Keratinocyte (primary cell): ENCODE measurements around the gene ARHGAP22. TPM values are rescaled to one million over a fixed set of nuclear protein-coding genes. Genes with fewer than 3 reads are reported as not detected.

Experiments
- DNase-seq: peaks from one replicate; pipeline ENCODE4 v3.0.0-alpha.2; 2011; ENCODE audit warnings: low read depth, missing footprints, low spot score
- FAIRE-seq: peaks from 2 replicates; lab custom pipeline; 2011; peaks lifted over from hg19 to GRCh38; lab: Jason Lieb, UNC
- H2AFZ ChIP-seq: 2 replicates; pipeline ENCODE4 v1.6.0; 2012; ENCODE audit warnings: low read length, control low read depth, inconsistent platforms; ENCODE audit not compliant: control insufficient read depth
- H3K27ac ChIP-seq: 2 replicates; pipeline ENCODE4 v1.5.1; 2011; ENCODE audit warnings: low read length; ENCODE audit not compliant: control insufficient read depth, insufficient read depth
- H3K27me3 ChIP-seq: 3 replicates; pipeline ENCODE4 v1.6.0; 2011; ENCODE audit warnings: low read length; ENCODE audit not compliant: control insufficient read depth, insufficient read depth; ENCODE audit errors: extremely low read depth
- H3K36me3 ChIP-seq, 2 experiments: 2 replicates in 1 of 2; 3 replicates in 1 of 2; pipeline ENCODE4 v1.5.1; 2011; ENCODE audit warnings: low read length in 2 of 2, mild to moderate bottlenecking in 1 of 2; ENCODE audit not compliant: control insufficient read depth in 2 of 2, insufficient read depth in 2 of 2; ENCODE audit errors: extremely low read depth in 1 of 2
- H3K4me1 ChIP-seq: 3 replicates; pipeline ENCODE4 v1.5.1; 2011; ENCODE audit warnings: low read length; ENCODE audit not compliant: control insufficient read depth, insufficient read depth; ENCODE audit errors: extremely low read depth
- H3K4me2 ChIP-seq: 3 replicates; pipeline ENCODE4 v1.6.0; 2011; ENCODE audit warnings: low read depth, low read length; ENCODE audit not compliant: control insufficient read depth, insufficient read depth; ENCODE audit errors: extremely low read depth
- H3K4me3 ChIP-seq, 3 experiments: fragments of 200-600 bp in 1 of 3; sonication (generic) in 1 of 3; 2 replicates in 2 of 3; 3 replicates in 1 of 3; pipeline ENCODE4 v1.5.1; 2011 to 2016; ENCODE audit warnings: low read length in 3 of 3, mild to moderate bottlenecking in 3 of 3, control low read depth in 2 of 3, inconsistent platforms in 1 of 3, low read depth in 1 of 3, mixed read lengths in 1 of 3, mixed run types in 1 of 3, moderate library complexity in 1 of 3; ENCODE audit not compliant: control insufficient read depth in 2 of 3, insufficient read depth in 2 of 3; ENCODE audit errors: extremely low read depth in 1 of 3
- H3K79me2 ChIP-seq: 2 replicates; pipeline ENCODE4 v1.6.0; 2012; ENCODE audit warnings: low read length; ENCODE audit not compliant: control insufficient read depth, insufficient read depth
- H3K9ac ChIP-seq: 3 replicates; pipeline ENCODE4 v1.6.0; 2011; ENCODE audit warnings: low read length; ENCODE audit not compliant: control insufficient read depth, insufficient read depth; ENCODE audit errors: extremely low read depth
- H3K9me1 ChIP-seq: 3 replicates; pipeline ENCODE4 v1.6.0; 2011; ENCODE audit warnings: low read length; ENCODE audit not compliant: control insufficient read depth, insufficient read depth; ENCODE audit errors: extremely low read depth
- H3K9me3 ChIP-seq: 2 replicates; pipeline ENCODE4 v1.5.1; 2012; ENCODE audit warnings: low read depth, low read length; ENCODE audit not compliant: control insufficient read depth
- H4K20me1 ChIP-seq: 3 replicates; pipeline ENCODE4 v1.6.0; 2011; ENCODE audit warnings: low read length; ENCODE audit not compliant: control insufficient read depth, insufficient read depth; ENCODE audit errors: extremely low read depth
- CTCF ChIP-seq, 3 experiments: IDR thresholded peaks in 1 of 3; conservative IDR thresholded peaks in 1 of 3; optimal IDR thresholded peaks in 1 of 3; 2 replicates in 2 of 3; 3 replicates in 1 of 3; pipeline versions ENCODE3 to v1.5.1; 2011; ENCODE audit warnings: low read length in 3 of 3, mild to moderate bottlenecking in 3 of 3, moderate library complexity in 2 of 3, control low read depth in 1 of 3, inconsistent platforms in 1 of 3; ENCODE audit not compliant: insufficient read depth in 2 of 3; ENCODE audit errors: extremely low read depth in 1 of 3
- EZH2 ChIP-seq: IDR thresholded peaks from one replicate; pipeline ENCODE4 v1.6.1; 2012; ENCODE audit warnings: inconsistent platforms, mild to moderate bottlenecking, low read length, moderate library complexity
- dilution Hi-C: fragments of 300-500 bp; cut with MboI; formaldehyde crosslinking; loops from one replicate; pipeline ENCODE4 v1.7.0; 2020; ENCODE audit warnings: low sequenced_read_pairs; ENCODE audit not compliant: extremely low pct_ligation_motif_present
- polyA plus RNA-seq, 5 experiments: library from polyadenylated mRNA; depleted of rRNA in 3 of 5; stranded (reverse) in 3 of 5; stranded (forward) in 1 of 5; unstranded in 1 of 5; fragments of >200 nt; gene quantifications; 1 replicate in 1 of 5; 2 replicates in 3 of 5; 3 replicates in 1 of 5; pipeline versions ENCODE4 v1.2.1 to v1.2.3, GENCODE V29; 2011 to 2012; ENCODE audit warnings: missing spikeins in 2 of 5, low read depth in 1 of 5, low replicate concordance in 1 of 5

Gene ARHGAP22
- polyA plus RNA-seq, 1 donor (not counting 4 experiments of a cell fraction or from before 2014, with no cell fraction given) = 4.9 TPM

- Histone ChIP-seq H3K4me3 (no peak overlapping the region), H2AFZ (no peak overlapping the region), H3K27ac (no peak overlapping the region), H3K9me3 (no peaks in the 10 kb centered on the region), H3K36me3 (no peaks in the 10 kb centered on the region), H3K79me2 (no peaks in the 10 kb centered on the region), H3K4me2 (no peak overlapping the region), H3K4me1 (peaks cover 3% of the 10 kb centered on the region), H4K20me1 (no peaks in the 10 kb centered on the region), H3K9me1 (no peaks in the 10 kb centered on the region), H3K9ac (no peak overlapping the region), H3K27me3 (peaks cover under 1% of the 10 kb centered on the region)
- no peak for FAIRE-seq
- no peak for DNase-seq
- TF ChIP-seq CTCF (optimal IDR thresholded peaks at IDR 0.05 in 1 of 3, IDR thresholded peaks at IDR 0.05 in 1 of 3, conservative IDR thresholded peaks at IDR 0.05 in 1 of 3; ENCODE audit: extremely low read depth in 1 of 3, insufficient read depth in 2 of 3, low read length in 3 of 3) (no peak), EZH2 (no peak)
- dilution Hi-C loops = no loop called here
Observed at GRCh38 chr10:48574322-48574796, 30.5 kb downstream of the ARHGAP22 start.

- DNase-seq = no peak
- dilution Hi-C loops = no loop called here
- FAIRE-seq = no peak
Observed at GRCh38 chr10:48573045-48573444, 31.8 kb downstream of the ARHGAP22 start.

More at GRCh38 chr10:48573045-48573444, 31.8 kb downstream of the ARHGAP22 start:
- Histone ChIP-seq H3K9ac (no peak overlapping the region), H2AFZ (no peak overlapping the region), H4K20me1 (no peaks in the 10 kb centered on the region), H3K79me2 (no peaks in the 10 kb centered on the region), H3K27me3 (no peaks in the 10 kb centered on the region), H3K4me1 (no peaks in the 10 kb centered on the region), H3K27ac (no peak overlapping the region), H3K9me3 (no peaks in the 10 kb centered on the region), H3K36me3 (no peaks in the 10 kb centered on the region), H3K4me2 (no peak overlapping the region), H3K4me3 (no peak overlapping the region), H3K9me1 (no peaks in the 10 kb centered on the region)
- TF ChIP-seq EZH2 = no peak
- no peak for TF ChIP-seq CTCF (optimal IDR thresholded peaks at IDR 0.05 in 1 of 3, IDR thresholded peaks at IDR 0.05 in 1 of 3, conservative IDR thresholded peaks at IDR 0.05 in 1 of 3; ENCODE audit: extremely low read depth in 1 of 3, insufficient read depth in 2 of 3, low read length in 3 of 3)
